Keratinocyte (primary cell): ENCODE results near the gene HAUS8. TPM values are rescaled to one million over a fixed set of nuclear protein-coding genes. Genes with fewer than 3 reads are reported as not detected.

Experiments
- DNase-seq: peaks from one replicate; pipeline ENCODE4 v3.0.0-alpha.2; 2011; ENCODE audit warnings: low read depth, missing footprints, low spot score
- FAIRE-seq: peaks from 2 replicates; lab custom pipeline; 2011; peaks lifted over from hg19 to GRCh38; lab: Jason Lieb, UNC
- H2AFZ ChIP-seq: 2 replicates; pipeline ENCODE4 v1.6.0; 2012; ENCODE audit warnings: low read length, control low read depth, inconsistent platforms; ENCODE audit not compliant: control insufficient read depth
- H3K27ac ChIP-seq: 2 replicates; pipeline ENCODE4 v1.5.1; 2011; ENCODE audit warnings: low read length; ENCODE audit not compliant: control insufficient read depth, insufficient read depth
- H3K27me3 ChIP-seq: 3 replicates; pipeline ENCODE4 v1.6.0; 2011; ENCODE audit warnings: low read length; ENCODE audit not compliant: control insufficient read depth, insufficient read depth; ENCODE audit errors: extremely low read depth
- H3K36me3 ChIP-seq, 2 experiments: 2 replicates in 1 of 2; 3 replicates in 1 of 2; pipeline ENCODE4 v1.5.1; 2011; ENCODE audit warnings: low read length in 2 of 2, mild to moderate bottlenecking in 1 of 2; ENCODE audit not compliant: control insufficient read depth in 2 of 2, insufficient read depth in 2 of 2; ENCODE audit errors: extremely low read depth in 1 of 2
- H3K4me1 ChIP-seq: 3 replicates; pipeline ENCODE4 v1.5.1; 2011; ENCODE audit warnings: low read length; ENCODE audit not compliant: control insufficient read depth, insufficient read depth; ENCODE audit errors: extremely low read depth
- H3K4me2 ChIP-seq: 3 replicates; pipeline ENCODE4 v1.6.0; 2011; ENCODE audit warnings: low read depth, low read length; ENCODE audit not compliant: control insufficient read depth, insufficient read depth; ENCODE audit errors: extremely low read depth
- H3K4me3 ChIP-seq, 3 experiments: fragments of 200-600 bp in 1 of 3; sonication (generic) in 1 of 3; 2 replicates in 2 of 3; 3 replicates in 1 of 3; pipeline ENCODE4 v1.5.1; 2011 to 2016; ENCODE audit warnings: low read length in 3 of 3, mild to moderate bottlenecking in 3 of 3, control low read depth in 2 of 3, inconsistent platforms in 1 of 3, low read depth in 1 of 3, mixed read lengths in 1 of 3, mixed run types in 1 of 3, moderate library complexity in 1 of 3; ENCODE audit not compliant: control insufficient read depth in 2 of 3, insufficient read depth in 2 of 3; ENCODE audit errors: extremely low read depth in 1 of 3
- H3K79me2 ChIP-seq: 2 replicates; pipeline ENCODE4 v1.6.0; 2012; ENCODE audit warnings: low read length; ENCODE audit not compliant: control insufficient read depth, insufficient read depth
- H3K9ac ChIP-seq: 3 replicates; pipeline ENCODE4 v1.6.0; 2011; ENCODE audit warnings: low read length; ENCODE audit not compliant: control insufficient read depth, insufficient read depth; ENCODE audit errors: extremely low read depth
- H3K9me1 ChIP-seq: 3 replicates; pipeline ENCODE4 v1.6.0; 2011; ENCODE audit warnings: low read length; ENCODE audit not compliant: control insufficient read depth, insufficient read depth; ENCODE audit errors: extremely low read depth
- H3K9me3 ChIP-seq: 2 replicates; pipeline ENCODE4 v1.5.1; 2012; ENCODE audit warnings: low read depth, low read length; ENCODE audit not compliant: control insufficient read depth
- H4K20me1 ChIP-seq: 3 replicates; pipeline ENCODE4 v1.6.0; 2011; ENCODE audit warnings: low read length; ENCODE audit not compliant: control insufficient read depth, insufficient read depth; ENCODE audit errors: extremely low read depth
- CTCF ChIP-seq, 3 experiments: IDR thresholded peaks in 1 of 3; conservative IDR thresholded peaks in 1 of 3; optimal IDR thresholded peaks in 1 of 3; 2 replicates in 2 of 3; 3 replicates in 1 of 3; pipeline versions ENCODE3 to v1.5.1; 2011; ENCODE audit warnings: low read length in 3 of 3, mild to moderate bottlenecking in 3 of 3, moderate library complexity in 2 of 3, control low read depth in 1 of 3, inconsistent platforms in 1 of 3; ENCODE audit not compliant: insufficient read depth in 2 of 3; ENCODE audit errors: extremely low read depth in 1 of 3
- EZH2 ChIP-seq: IDR thresholded peaks from one replicate; pipeline ENCODE4 v1.6.1; 2012; ENCODE audit warnings: inconsistent platforms, mild to moderate bottlenecking, low read length, moderate library complexity
- dilution Hi-C: fragments of 300-500 bp; cut with MboI; formaldehyde crosslinking; loops from one replicate; pipeline ENCODE4 v1.7.0; 2020; ENCODE audit warnings: low sequenced_read_pairs; ENCODE audit not compliant: extremely low pct_ligation_motif_present
- polyA plus RNA-seq, 5 experiments: library from polyadenylated mRNA; depleted of rRNA in 3 of 5; stranded (reverse) in 3 of 5; stranded (forward) in 1 of 5; unstranded in 1 of 5; fragments of >200 nt; gene quantifications; 1 replicate in 1 of 5; 2 replicates in 3 of 5; 3 replicates in 1 of 5; pipeline versions ENCODE4 v1.2.1 to v1.2.3, GENCODE V29; 2011 to 2012; ENCODE audit warnings: missing spikeins in 2 of 5, low read depth in 1 of 5, low replicate concordance in 1 of 5

The HAUS8 gene
- polyA plus RNA-seq, 1 donor (not counting 4 experiments of a cell fraction or from before 2014, with no cell fraction given) = 8.1 TPM

DNA sequence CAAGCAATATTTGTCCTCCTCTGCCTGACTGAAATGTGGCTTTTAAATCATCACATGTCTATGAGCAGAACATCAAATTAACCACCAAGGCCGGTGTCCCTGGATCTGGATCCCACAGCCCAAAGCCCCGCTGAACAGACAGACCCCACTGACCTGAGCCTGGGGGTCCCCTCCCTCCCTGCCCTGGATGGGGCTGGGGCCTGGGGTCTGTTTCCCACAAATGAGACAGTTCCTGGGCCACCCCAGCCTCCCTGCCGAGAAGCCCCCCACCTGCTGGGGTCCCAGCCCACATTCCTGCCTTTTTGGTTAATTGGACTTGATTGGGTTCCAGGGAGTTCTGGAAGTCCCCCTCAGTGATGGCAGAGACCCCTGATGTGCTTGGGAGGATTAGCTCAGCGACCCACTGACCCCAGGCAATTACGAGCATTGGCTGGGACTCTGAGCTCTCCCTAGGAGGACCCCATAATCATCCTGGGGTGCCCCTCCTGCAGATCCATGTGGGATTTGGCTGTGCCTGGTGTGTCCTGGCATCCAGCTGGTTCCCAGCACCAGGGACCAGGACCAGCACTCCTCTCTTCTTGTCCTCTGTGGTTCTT lies 29.2 kb downstream of the HAUS8 start:
- FAIRE-seq (no peak), DNase-seq (no peak)
- no peaks in the 10 kb centered on the region for H3K27me3 ChIP-seq
- H3K36me3 ChIP-seq = peaks cover 2 to 3% of the 10 kb centered on the region in 2 experiments
- no peaks in the 10 kb centered on the region for H3K9me1 ChIP-seq
- no peaks in the 10 kb centered on the region for H4K20me1 ChIP-seq
- no peak for TF ChIP-seq CTCF (optimal IDR thresholded peaks at IDR 0.05 in 1 of 3, IDR thresholded peaks at IDR 0.05 in 1 of 3, conservative IDR thresholded peaks at IDR 0.05 in 1 of 3; ENCODE audit: extremely low read depth in 1 of 3, insufficient read depth in 2 of 3, low read length in 3 of 3)
- no peak for TF ChIP-seq EZH2
- peaks cover 7% of the 10 kb centered on the region for H3K4me1 ChIP-seq
- no peak overlapping the region for H3K4me3 ChIP-seq
- H2AFZ ChIP-seq = no peak overlapping the region
- H3K9me3 ChIP-seq = no peaks in the 10 kb centered on the region
- H3K4me2 ChIP-seq = no peak overlapping the region
- H3K27ac ChIP-seq = no peak overlapping the region
- H3K79me2 ChIP-seq = no peaks in the 10 kb centered on the region
- no peak overlapping the region for H3K9ac ChIP-seq
- dilution Hi-C loops = no loop called here

GRCh38 chr19:17043744-17044143 lies 31.5 kb downstream of the HAUS8 start:
- TF ChIP-seq EZH2 (no peak), CTCF (optimal IDR thresholded peaks at IDR 0.05 in 1 of 3, IDR thresholded peaks at IDR 0.05 in 1 of 3, conservative IDR thresholded peaks at IDR 0.05 in 1 of 3; ENCODE audit: extremely low read depth in 1 of 3, insufficient read depth in 2 of 3, low read length in 3 of 3) (no peak)
- no peaks in the 10 kb centered on the region for H3K79me2 ChIP-seq
- no peaks in the 10 kb centered on the region for H3K36me3 ChIP-seq
- H2AFZ ChIP-seq = no peak overlapping the region
- FAIRE-seq (no peak), DNase-seq (no peak)
- H3K9me3 ChIP-seq = no peaks in the 10 kb centered on the region
- no peaks in the 10 kb centered on the region for H4K20me1 ChIP-seq
- H3K27me3 ChIP-seq = no peaks in the 10 kb centered on the region
- no peak overlapping the region for H3K4me2 ChIP-seq
- no peak overlapping the region for H3K4me3 ChIP-seq
- H3K9me1 ChIP-seq = no peaks in the 10 kb centered on the region
- no peaks in the 10 kb centered on the region for H3K4me1 ChIP-seq
- no peak overlapping the region for H3K9ac ChIP-seq
- dilution Hi-C loops = no loop called here
- H3K27ac ChIP-seq = no peak overlapping the region
